Liver (tissue), 3 donors: ENCODE measurements around the gene BCAP31.

Experiments
- GABPA ChIP-seq, 2 donors: IDR thresholded peaks in 1 of 2; conservative IDR thresholded peaks in 1 of 2; 2 replicates each; pipeline ENCODE4 v1.6.1; 2016; ENCODE audit warnings: antibody characterized with exemption in 2 of 2, mild to moderate bottlenecking in 1 of 2, moderate library complexity in 1 of 2
- HNF4A ChIP-seq, 2 donors: conservative IDR thresholded peaks; 2 replicates each; pipeline ENCODE4 v1.6.1; 2016; ENCODE audit warnings: antibody characterized with exemption in 2 of 2, mild to moderate bottlenecking in 2 of 2
- JUND ChIP-seq, 2 donors: IDR thresholded peaks; 2 replicates each; pipeline ENCODE4 v1.6.1; 2016; ENCODE audit warnings: antibody characterized with exemption in 2 of 2
- RAD21 ChIP-seq, 2 donors: IDR thresholded peaks; 2 replicates each; pipeline ENCODE4 v1.6.1; 2016; ENCODE audit warnings: antibody characterized with exemption in 2 of 2, mild to moderate bottlenecking in 2 of 2
- RXRA ChIP-seq, 2 donors: IDR thresholded peaks; 2 replicates each; pipeline ENCODE4 v1.6.1; 2017 to 2018; ENCODE audit warnings: antibody characterized with exemption in 2 of 2, mild to moderate bottlenecking in 1 of 2
- TAF1 ChIP-seq: conservative IDR thresholded peaks from 2 replicates; pipeline ENCODE4 v1.6.1; 2016; ENCODE audit warnings: antibody characterized with exemption, mild to moderate bottlenecking
- YY1 ChIP-seq: IDR thresholded peaks from 2 replicates; pipeline ENCODE4 v1.6.1; 2016; ENCODE audit warnings: antibody characterized with exemption, mild to moderate bottlenecking
- TF ChIP-seq, protein P1 (sequence below): fragments of 150-350 bp; IDR thresholded peaks from 2 replicates; pipeline ENCODE4 v1.5.1; 2017; ENCODE audit warnings: improper control_type of control experiment, low read depth, low read length; ENCODE audit not compliant: missing input control
- TF ChIP-seq, protein P2 (sequence below): IDR thresholded peaks from 2 replicates; pipeline ENCODE4 v1.6.1; 2016; ENCODE audit warnings: antibody characterized with exemption, mild to moderate bottlenecking
- TF ChIP-seq, protein P3 (sequence below): IDR thresholded peaks from 2 replicates; pipeline ENCODE4 v1.6.1; 2016; ENCODE audit warnings: antibody characterized with exemption
- TF ChIP-seq, protein P4 (sequence below): IDR thresholded peaks from 2 replicates; pipeline ENCODE4 v1.6.1; 2016; ENCODE audit warnings: antibody characterized with exemption
- donor health status: healthy.
- donor health status: healthy.

DNA sequence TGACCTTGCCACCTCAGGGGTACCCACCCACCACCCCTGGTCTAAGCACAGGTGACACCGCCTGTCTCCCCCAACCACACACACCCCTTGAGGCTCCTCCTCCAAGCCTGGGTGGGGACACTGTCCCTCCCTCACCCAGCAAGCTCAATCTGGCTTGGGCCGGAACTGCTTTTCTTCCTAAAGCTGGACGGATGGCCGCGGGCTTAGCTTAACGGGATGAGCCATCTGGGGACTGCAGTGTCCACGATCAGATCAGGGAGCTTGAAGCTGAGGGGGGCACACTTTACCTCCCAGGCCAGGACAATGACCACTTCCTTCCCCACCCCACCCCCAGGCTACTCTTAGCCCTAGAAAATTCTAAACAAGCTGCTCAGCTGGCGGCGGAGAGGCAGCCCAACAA, 37.5 kb downstream of the BCAP31 start:
- TF ChIP-seq, protein P1, sequence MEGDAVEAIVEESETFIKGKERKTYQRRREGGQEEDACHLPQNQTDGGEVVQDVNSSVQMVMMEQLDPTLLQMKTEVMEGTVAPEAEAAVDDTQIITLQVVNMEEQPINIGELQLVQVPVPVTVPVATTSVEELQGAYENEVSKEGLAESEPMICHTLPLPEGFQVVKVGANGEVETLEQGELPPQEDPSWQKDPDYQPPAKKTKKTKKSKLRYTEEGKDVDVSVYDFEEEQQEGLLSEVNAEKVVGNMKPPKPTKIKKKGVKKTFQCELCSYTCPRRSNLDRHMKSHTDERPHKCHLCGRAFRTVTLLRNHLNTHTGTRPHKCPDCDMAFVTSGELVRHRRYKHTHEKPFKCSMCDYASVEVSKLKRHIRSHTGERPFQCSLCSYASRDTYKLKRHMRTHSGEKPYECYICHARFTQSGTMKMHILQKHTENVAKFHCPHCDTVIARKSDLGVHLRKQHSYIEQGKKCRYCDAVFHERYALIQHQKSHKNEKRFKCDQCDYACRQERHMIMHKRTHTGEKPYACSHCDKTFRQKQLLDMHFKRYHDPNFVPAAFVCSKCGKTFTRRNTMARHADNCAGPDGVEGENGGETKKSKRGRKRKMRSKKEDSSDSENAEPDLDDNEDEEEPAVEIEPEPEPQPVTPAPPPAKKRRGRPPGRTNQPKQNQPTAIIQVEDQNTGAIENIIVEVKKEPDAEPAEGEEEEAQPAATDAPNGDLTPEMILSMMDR: no peak
- TF ChIP-seq, protein P2, sequence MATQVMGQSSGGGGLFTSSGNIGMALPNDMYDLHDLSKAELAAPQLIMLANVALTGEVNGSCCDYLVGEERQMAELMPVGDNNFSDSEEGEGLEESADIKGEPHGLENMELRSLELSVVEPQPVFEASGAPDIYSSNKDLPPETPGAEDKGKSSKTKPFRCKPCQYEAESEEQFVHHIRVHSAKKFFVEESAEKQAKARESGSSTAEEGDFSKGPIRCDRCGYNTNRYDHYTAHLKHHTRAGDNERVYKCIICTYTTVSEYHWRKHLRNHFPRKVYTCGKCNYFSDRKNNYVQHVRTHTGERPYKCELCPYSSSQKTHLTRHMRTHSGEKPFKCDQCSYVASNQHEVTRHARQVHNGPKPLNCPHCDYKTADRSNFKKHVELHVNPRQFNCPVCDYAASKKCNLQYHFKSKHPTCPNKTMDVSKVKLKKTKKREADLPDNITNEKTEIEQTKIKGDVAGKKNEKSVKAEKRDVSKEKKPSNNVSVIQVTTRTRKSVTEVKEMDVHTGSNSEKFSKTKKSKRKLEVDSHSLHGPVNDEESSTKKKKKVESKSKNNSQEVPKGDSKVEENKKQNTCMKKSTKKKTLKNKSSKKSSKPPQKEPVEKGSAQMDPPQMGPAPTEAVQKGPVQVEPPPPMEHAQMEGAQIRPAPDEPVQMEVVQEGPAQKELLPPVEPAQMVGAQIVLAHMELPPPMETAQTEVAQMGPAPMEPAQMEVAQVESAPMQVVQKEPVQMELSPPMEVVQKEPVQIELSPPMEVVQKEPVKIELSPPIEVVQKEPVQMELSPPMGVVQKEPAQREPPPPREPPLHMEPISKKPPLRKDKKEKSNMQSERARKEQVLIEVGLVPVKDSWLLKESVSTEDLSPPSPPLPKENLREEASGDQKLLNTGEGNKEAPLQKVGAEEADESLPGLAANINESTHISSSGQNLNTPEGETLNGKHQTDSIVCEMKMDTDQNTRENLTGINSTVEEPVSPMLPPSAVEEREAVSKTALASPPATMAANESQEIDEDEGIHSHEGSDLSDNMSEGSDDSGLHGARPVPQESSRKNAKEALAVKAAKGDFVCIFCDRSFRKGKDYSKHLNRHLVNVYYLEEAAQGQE: no peak
- TF ChIP-seq, protein P3, sequence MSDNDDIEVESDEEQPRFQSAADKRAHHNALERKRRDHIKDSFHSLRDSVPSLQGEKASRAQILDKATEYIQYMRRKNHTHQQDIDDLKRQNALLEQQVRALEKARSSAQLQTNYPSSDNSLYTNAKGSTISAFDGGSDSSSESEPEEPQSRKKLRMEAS: no peak
- TF ChIP-seq GABPA (IDR thresholded peaks at IDR 0.05 in 1 of 2, conservative IDR thresholded peaks at IDR 0.05 in 1 of 2) (no peak), TAF1 (no peak), RXRA (IDR thresholded peaks at IDR 0.05) (no peak), YY1 (no peak), JUND (IDR thresholded peaks at IDR 0.05) (no peak), HNF4A (conservative IDR thresholded peaks at IDR 0.05) (no peak), RAD21 (IDR thresholded peaks at IDR 0.05) (no peak)
- TF ChIP-seq, protein P4, sequence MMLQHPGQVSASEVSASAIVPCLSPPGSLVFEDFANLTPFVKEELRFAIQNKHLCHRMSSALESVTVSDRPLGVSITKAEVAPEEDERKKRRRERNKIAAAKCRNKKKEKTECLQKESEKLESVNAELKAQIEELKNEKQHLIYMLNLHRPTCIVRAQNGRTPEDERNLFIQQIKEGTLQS: no peak
